GM19035 (cell line): ENCODE results near the gene FAM237B.

Experiments
- ATAC-seq: cut with Tn5 transposase; IDR thresholded peaks from one replicate; pipeline ENCODE4 v1.9.1; 2021; ENCODE audit not compliant: unreplicated experiment

FAM237B gene

DNA sequence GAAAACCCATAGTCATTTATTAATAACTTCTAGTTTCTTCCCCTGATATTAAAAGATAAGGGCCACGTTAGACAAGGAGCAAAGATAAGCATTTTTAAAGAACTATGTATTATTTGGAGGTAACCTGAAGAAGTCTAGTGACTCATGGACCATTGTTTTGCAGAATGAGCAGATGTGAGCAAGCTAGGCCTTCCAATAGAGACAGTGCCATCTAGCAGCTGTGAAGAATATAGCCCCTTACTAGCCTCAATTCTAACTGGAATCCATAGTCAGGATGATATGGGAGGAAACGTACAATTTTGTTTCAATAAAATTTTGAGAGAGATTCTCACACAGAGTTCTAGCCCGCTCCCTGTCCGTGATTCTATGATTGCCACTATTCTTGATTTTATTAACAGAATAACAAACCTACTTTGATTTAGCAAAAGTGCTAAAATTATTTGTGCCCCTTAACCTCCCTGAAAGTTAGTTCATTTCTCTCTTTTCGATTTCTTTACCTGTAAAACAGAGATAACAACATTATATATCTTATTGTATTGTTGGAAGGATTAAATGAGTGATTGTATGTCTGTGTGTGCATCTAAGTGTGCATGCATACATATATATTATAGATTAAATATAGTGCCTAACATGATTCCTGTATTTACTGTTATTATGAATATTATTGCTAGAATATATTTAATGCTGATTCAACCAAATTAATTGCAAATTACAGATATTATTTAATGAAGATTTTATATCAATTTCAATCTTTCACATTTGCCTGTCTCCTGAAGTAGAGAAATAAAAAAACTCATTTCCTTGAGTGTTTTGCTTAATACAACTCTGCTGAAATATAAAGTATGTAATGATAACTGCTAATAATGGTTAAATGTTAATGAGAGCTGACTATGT lies 22.7 kb downstream of the FAM237B start:
- peak; percentile 77 for ATAC-seq

DNA sequence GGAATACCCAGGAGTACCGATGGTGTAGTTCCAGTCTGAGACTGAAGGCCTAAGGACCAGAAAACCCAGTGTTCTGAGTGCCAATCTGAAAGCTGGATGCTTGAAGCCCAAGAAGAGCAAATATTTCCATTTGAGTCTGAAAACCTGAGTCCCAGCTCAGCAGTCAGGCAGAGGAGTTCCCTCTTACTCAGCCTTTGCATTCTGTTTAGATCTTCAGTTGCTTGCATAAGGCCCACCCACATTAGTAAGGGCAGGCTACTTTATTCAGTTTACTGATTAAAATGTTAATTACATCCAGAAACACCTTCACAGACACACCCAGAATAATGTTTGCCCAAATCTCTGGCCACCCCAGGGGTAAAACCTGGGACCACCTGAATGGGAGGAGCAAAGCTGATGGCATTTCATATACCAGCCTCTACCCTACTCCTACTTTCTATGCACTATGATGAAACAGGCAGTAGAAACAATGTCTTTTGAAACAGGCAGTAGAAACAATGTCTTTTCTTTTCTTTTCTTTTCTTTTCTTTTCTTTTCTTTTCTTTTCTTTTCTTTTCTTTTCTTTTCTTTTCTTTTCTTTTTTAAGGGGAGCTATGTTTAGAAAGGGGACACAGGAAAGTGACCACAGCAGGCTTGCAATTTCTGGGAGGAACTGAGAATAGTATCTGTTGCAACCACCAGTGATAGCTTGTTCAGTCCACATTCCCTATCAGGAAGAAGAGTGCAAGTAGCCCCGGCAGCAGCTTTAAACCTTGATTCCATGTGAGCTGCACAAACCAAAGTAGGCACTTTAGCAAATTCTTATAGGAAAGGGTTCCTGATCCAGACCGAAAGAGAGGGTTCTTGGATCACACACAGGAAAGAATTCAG lies 30.6 kb downstream of the FAM237B start:
- no peak for ATAC-seq

GRCh38 chr7:90288154-90288553 lies 33.0 kb downstream of the FAM237B start:
- no peak for ATAC-seq

- no peak for ATAC-seq
Observed at GRCh38 chr7:90276033-90276728, 44.9 kb downstream of the FAM237B start.

DNA sequence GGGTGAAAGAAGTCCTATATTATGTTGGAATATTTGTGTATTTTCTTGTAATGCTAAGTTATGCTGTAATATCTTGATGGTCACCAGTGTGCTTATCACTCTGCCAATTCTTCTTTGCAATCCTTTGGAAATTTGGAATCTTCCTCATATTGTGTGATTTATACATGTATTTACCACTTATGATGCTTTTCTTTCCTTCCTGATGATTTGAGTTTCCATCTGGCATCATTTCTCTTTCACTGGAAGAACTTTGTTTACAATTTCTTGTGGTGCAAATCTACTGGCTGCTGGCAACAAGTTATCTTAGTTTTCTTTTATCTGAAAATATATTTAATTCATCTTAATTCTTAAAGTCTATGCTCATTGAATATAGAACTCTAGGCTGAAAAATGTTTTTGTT lies 46.9 kb downstream of the FAM237B start:
- ATAC-seq = no peak

DNA sequence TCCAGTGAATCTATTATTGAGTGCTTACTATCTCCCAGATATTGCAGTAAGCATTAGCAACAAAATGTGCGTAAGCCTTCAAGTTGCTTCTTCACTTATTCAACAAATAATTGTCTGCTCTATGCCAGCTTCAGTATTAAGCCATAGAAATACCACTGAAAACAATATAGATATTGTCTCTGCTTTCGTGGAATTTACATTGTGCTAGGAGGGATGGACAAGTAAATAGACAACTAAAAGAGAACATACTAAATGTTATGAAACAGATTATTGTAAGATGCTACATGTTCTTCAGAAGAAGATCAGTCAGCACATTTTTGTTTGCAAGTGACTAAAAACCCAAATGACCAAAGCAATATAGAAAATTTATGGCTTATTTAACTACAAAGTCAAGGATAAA lies 48.9 kb downstream of the FAM237B start:
- no peak for ATAC-seq

DNA sequence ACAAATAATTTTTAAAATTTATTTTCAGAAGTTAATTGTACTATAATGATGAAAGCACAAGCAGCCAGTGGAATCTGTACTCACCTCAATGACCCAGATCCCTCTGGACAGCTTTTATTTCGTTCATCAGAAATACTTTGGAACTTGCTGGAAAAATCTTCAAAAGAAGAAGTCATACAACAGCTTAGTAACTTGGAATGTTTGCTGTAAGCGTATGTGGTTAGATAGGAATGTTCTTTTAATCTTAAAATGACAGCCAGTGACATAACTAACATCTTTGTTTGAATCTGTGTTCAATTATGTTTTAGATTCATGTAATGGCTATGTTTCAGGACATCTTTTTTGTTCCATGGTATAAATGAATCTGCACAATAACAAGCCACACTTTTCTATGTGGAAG lies 49.4 kb downstream of the FAM237B start:
- ATAC-seq = no peak

DNA sequence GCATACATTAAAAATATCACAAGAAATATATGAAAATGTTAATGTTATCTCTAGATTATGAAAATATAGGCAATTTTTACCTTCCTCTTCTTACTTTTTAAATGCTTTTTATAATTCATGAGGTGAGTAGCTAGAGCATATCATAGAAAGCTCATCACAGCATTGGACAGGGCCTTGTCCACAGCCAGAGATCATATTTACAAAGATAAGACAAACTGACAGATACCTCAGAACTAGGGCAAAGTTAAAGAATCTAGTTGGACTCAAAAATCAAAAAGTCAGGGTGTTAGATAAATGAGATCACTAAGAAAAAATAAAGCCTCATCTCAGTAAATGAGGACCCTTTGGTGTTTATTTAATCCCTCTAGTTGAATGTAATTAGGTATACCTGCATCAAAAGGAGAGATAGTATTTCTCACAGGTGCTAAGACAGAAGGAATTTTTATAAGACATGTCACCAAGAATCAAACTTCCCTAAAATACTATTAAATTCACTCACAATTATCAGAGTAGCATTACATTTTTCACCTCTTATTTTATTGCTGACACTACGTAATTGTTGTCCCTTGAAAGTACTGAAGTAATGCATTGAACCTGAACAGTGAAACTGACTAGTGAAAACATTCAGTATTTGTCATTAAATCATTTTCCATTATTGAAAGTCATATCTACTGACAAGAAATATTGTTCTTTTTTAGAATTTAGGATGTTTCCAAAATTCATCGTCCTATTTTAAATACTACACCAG lies 50.5 kb downstream of the FAM237B start:
- no peak for ATAC-seq

DNA sequence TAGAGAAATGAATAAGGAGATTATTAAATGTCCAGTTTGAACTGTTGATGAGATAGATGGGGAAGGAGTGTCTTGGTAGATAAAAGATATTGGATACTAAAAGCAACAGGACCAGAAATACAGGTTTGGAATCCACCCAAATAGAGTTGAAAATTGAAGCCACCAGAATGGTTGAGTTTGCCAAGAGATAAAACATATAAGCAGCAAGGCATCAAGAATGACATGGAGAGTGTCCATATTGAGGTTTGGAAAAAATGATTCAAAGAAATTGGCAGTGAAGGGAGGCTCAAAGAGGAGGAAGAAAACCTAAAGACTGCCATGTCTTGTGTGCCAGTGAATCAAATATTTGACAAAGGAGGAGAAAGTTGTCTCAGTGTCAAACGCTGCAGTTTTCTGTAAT lies 51.9 kb downstream of the FAM237B start:
- no peak for ATAC-seq

DNA sequence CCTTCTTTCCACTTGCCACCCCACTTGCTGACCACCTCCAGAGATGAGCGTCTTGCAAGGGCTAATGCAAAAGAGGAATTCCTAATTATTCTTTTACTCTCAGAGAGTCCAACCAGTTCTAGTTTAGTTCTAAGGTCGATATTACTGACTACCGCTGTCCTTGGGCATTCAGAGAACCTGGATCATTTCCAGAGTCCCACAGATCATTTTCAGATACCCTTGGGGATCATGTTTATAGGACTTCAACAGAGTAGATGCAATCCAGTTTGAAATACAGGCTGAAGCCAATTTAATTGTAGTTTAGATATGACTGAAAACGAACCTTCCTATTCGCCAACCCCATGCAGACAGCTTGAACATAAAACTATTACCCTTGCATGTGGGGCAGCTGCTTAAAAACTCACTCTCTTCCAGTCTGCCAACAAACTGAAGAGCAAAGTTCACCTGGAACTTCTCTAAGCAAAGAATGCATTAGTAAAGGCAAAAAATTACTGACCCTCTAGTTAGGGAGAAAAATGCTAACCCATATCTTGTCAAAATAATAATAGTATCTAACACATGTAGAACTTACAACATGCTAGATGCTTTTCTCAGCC lies 53.7 kb downstream of the FAM237B start:
- ATAC-seq = no peak

GRCh38 chr7:90266808-90267207 lies 54.3 kb downstream of the FAM237B start:
- ATAC-seq = no peak
